GM20431 (cell line): Measurements from ENCODE around the gene DCDC2.
"Not testable (repeated sequence)": the region's sequence is repeated elsewhere in the genome, so short reads cannot be mapped to it uniquely, and the experiment has no call there.

Experiments used
- in situ Hi-C: fragments of 300-500 bp; cut with MseI, MboI; formaldehyde crosslinking; loops from one replicate; pipeline ENCODE4 v1.15.0; 2020; ENCODE audit warnings: low sequenced_read_pairs; ENCODE audit not compliant: unreplicated experiment

Gene DCDC2

GRCh38 chr6:24329451-24329850 is 28.4 kb downstream of the DCDC2 start:
- in situ Hi-C loops: no loop called here

- in situ Hi-C loops: no loop called here
Observed at GRCh38 chr6:24329022-24329421, 28.8 kb downstream of the DCDC2 start.

- in situ Hi-C loops: no loop called here
Observed at GRCh38 chr6:24327756-24328155, 30.1 kb downstream of the DCDC2 start.

GRCh38 chr6:24325978-24326377 is 31.9 kb downstream of the DCDC2 start:
- in situ Hi-C loops: no loop called here

GRCh38 chr6:24324617-24325016 is 33.2 kb downstream of the DCDC2 start:
- in situ Hi-C loops: no loop called here

GRCh38 chr6:24323632-24324337 is 34.1 kb downstream of the DCDC2 start:
- in situ Hi-C loops: no loop called here

- in situ Hi-C loops: no loop called here
Observed at GRCh38 chr6:24322924-24323323, 34.9 kb downstream of the DCDC2 start.

GRCh38 chr6:24322446-24322845 is 35.4 kb downstream of the DCDC2 start:
- in situ Hi-C loops: not testable (repeated sequence)

GRCh38 chr6:24321538-24322162 is 36.2 kb downstream of the DCDC2 start:
- in situ Hi-C loops: no loop called here

- in situ Hi-C loops: no loop called here
Observed at GRCh38 chr6:24313251-24314141, 44.4 kb downstream of the DCDC2 start.

- in situ Hi-C loops: not testable (repeated sequence)
Observed at GRCh38 chr6:24311775-24312174, 46.1 kb downstream of the DCDC2 start.

GRCh38 chr6:24307881-24308280 is 50.0 kb downstream of the DCDC2 start:
- in situ Hi-C loops: no loop called here

GRCh38 chr6:24306936-24307335 is 50.9 kb downstream of the DCDC2 start:
- in situ Hi-C loops: no loop called here

GRCh38 chr6:24306038-24306437 is 51.8 kb downstream of the DCDC2 start:
- in situ Hi-C loops: no loop called here

GRCh38 chr6:24296944-24297343 is 60.9 kb downstream of the DCDC2 start:
- in situ Hi-C loops: no loop called here

GRCh38 chr6:24293852-24294251 is 64.0 kb downstream of the DCDC2 start:
- in situ Hi-C loops: not testable (repeated sequence)

GRCh38 chr6:24287239-24287638 is 70.6 kb downstream of the DCDC2 start:
- in situ Hi-C loops: no loop called here

- in situ Hi-C loops: no loop called here
Observed at GRCh38 chr6:24284006-24284405, 73.9 kb downstream of the DCDC2 start.

- in situ Hi-C loops: no loop called here
Observed at GRCh38 chr6:24283043-24283985, 74.5 kb downstream of the DCDC2 start.
